Erythroblast (primary cell): ENCODE results near the gene PPARGC1A.

Experiments used
- GATA1 ChIP-seq: IDR thresholded peaks from 2 replicates; pipeline ENCODE4 v1.6.1; 2011; ENCODE audit warnings: low read depth, mild to moderate bottlenecking, control low read depth, low read length, moderate library complexity
- POLR2A ChIP-seq: IDR thresholded peaks from 2 replicates; pipeline ENCODE4 v1.6.1; 2011; ENCODE audit warnings: mild to moderate bottlenecking, low read length

DNA sequence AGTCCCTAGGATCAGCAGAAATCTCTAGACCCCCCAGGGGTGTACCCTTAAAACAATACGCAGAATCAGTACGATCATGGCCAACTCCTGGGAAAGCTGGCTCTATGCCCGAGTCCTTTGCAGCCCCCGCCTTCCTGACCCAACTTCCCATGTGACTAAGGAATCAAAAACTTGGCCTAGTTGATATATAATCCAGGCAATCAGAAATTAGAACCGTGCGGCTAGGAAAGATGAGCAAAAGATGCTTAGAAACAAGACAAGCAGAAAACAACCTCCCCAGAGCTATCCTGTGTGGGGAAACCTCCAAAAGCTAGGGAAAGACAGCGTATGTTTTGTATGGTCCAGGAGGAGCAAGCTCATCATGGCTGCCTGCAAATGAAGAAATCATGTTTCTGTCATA is 110.0 kb downstream of the PPARGC1A start:
- TF ChIP-seq POLR2A (no peak), GATA1 (no peak)
